Measurements from ENCODE around the gene ACSS1. TPM values are rescaled to one million over a fixed set of nuclear protein-coding genes. Genes with fewer than 3 reads are reported as not detected.

ACSS1 gene
- total and polyA plus RNA-seq, 7 donors = 20.1 to 41.0 (median 27.1) TPM

GRCh38 chr20:25083141-25083772 is 25.3 kb upstream of the ACSS1 start:
- Histone ChIP-seq H3K4me1 (peaks cover 0 to 33% (median 22%) of the 10 kb centered on the region in 4 donors), H3K27ac (no peak overlapping the region), H3K9me3 (no peaks in the 10 kb centered on the region), H3K4me3 (no peak overlapping the region), H3K27me3 (peaks cover 46 to 91% (median 69%) of the 10 kb centered on the region in 3 donors), H3K36me3 (no peaks in the 10 kb centered on the region)
- 6 to 17% methylated on average over 44 of the region's 44 CpGs for WGBS, 2 donors
- TF ChIP-seq CTCF (IDR thresholded peaks at IDR 0.05) (no peak), EP300 (IDR thresholded peaks at IDR 0.05) (no peak), POLR2A (IDR thresholded peaks at IDR 0.05) (no peak), POLR2AphosphoS5 (IDR thresholded peaks at IDR 0.05) (no peak)
- intact Hi-C loops (cut with DNase I) = loop anchor here (5.0 kb wide), 1 partner anchor 94 kb away; no protein-coding TSS in a partner anchor
- DNase-seq = no peak

- intact Hi-C loops (cut with DNase I) = loop anchor here (5.0 kb wide), 1 partner anchor 95 kb away; no protein-coding TSS in a partner anchor
- no peak overlapping the region for H3K27ac ChIP-seq
- H3K4me1 ChIP-seq = peaks cover 0 to 39% (median 29%) of the 10 kb centered on the region in 4 donors
- peaks cover 46 to 89% (median 66%) of the 10 kb centered on the region in 3 donors for H3K27me3 ChIP-seq
- WGBS, 2 donors = 29 to 30% methylated on average over 9 of the region's 9 CpGs
- no peak for DNase-seq
- no peaks in the 10 kb centered on the region for H3K36me3 ChIP-seq
- TF ChIP-seq POLR2A (IDR thresholded peaks at IDR 0.05) (no peak), POLR2AphosphoS5 (IDR thresholded peaks at IDR 0.05) (no peak)
- no peak overlapping the region for H3K4me3 ChIP-seq
- no peaks in the 10 kb centered on the region for H3K9me3 ChIP-seq
Measured at GRCh38 chr20:25082498-25082873, 24.5 kb upstream of the ACSS1 start.

GRCh38 chr20:25081730-25082497 is 24.0 kb upstream of the ACSS1 start, which contains the start of gene VSX1:
Gene VSX1 (minus strand): TSS chr20:25082141. CDS start chr20:25082096, 45 bp downstream.
- TF ChIP-seq CTCF (IDR thresholded peaks at IDR 0.05) = no peak
- H3K27ac ChIP-seq = no peak within 1 kb of the TSS
- intact Hi-C loops (cut with DNase I) = loop anchor here (5.0 kb wide), 1 partner anchor 95 kb away; no protein-coding TSS in a partner anchor
- no peak within 1 kb of the TSS for H3K4me3 ChIP-seq
- H3K9me3 ChIP-seq = no peaks in the 10 kb centered on the region
- peaks cover 0 to 44% (median 33%) of the 10 kb centered on the region in 4 donors for H3K4me1 ChIP-seq
- DNase-seq = no peak
- peaks cover 46 to 89% (median 63%) of the 10 kb centered on the region in 3 donors for H3K27me3 ChIP-seq
- no peaks in the 10 kb centered on the region for H3K36me3 ChIP-seq
- WGBS, 2 donors = 9 to 12% methylated on average over 67 of the region's 67 CpGs

GRCh38 chr20:25081065-25081729 is 23.3 kb upstream of the ACSS1 start:
- DNase-seq = no peak
- WGBS, 2 donors = 7 to 9% methylated on average over 54 of the region's 54 CpGs
- Histone ChIP-seq H3K27me3 (peaks cover 44 to 89% (median 56%) of the 10 kb centered on the region in 3 donors), H3K4me3 (no peak overlapping the region), H3K4me1 (peaks cover 0 to 44% (median 34%) of the 10 kb centered on the region in 4 donors), H3K9me3 (no peaks in the 10 kb centered on the region), H3K36me3 (no peaks in the 10 kb centered on the region), H3K27ac (no peak overlapping the region)
- intact Hi-C loops (cut with DNase I) = loop anchor here (5.0 kb wide), 1 partner anchor 96 kb away; no protein-coding TSS in a partner anchor
- no peak for TF ChIP-seq POLR2A (IDR thresholded peaks at IDR 0.05)
- no peak for TF ChIP-seq CTCF (IDR thresholded peaks at IDR 0.05)
- no peak for TF ChIP-seq POLR2AphosphoS5 (IDR thresholded peaks at IDR 0.05)
- no peak for TF ChIP-seq EP300 (IDR thresholded peaks at IDR 0.05)

- Histone ChIP-seq H3K4me3 (no peak overlapping the region), H3K27ac (no peak overlapping the region), H3K4me1 (peaks cover 0 to 36% (median 30%) of the 10 kb centered on the region in 4 donors), H3K27me3 (peaks cover 28 to 73% (median 37%) of the 10 kb centered on the region in 3 donors), H3K36me3 (no peaks in the 10 kb centered on the region), H3K9me3 (no peaks in the 10 kb centered on the region)
- no peak for DNase-seq
- TF ChIP-seq EP300 (IDR thresholded peaks at IDR 0.05) (no peak), POLR2AphosphoS5 (IDR thresholded peaks at IDR 0.05) (no peak), POLR2A (IDR thresholded peaks at IDR 0.05) (no peak), CTCF (IDR thresholded peaks at IDR 0.05) (no peak)
- intact Hi-C loops (cut with DNase I) = no loop called here
- WGBS, 2 donors = 25 to 49% methylated on average over 4 of the region's 4 CpGs
Measured at GRCh38 chr20:25079171-25079570, 21.2 kb upstream of the ACSS1 start.
